ENCODE data around the gene GPC6.

GRCh38 chr13:94030415-94031119 is 804.0 kb downstream of the GPC6 start:
- TF ChIP-seq, protein P1, sequence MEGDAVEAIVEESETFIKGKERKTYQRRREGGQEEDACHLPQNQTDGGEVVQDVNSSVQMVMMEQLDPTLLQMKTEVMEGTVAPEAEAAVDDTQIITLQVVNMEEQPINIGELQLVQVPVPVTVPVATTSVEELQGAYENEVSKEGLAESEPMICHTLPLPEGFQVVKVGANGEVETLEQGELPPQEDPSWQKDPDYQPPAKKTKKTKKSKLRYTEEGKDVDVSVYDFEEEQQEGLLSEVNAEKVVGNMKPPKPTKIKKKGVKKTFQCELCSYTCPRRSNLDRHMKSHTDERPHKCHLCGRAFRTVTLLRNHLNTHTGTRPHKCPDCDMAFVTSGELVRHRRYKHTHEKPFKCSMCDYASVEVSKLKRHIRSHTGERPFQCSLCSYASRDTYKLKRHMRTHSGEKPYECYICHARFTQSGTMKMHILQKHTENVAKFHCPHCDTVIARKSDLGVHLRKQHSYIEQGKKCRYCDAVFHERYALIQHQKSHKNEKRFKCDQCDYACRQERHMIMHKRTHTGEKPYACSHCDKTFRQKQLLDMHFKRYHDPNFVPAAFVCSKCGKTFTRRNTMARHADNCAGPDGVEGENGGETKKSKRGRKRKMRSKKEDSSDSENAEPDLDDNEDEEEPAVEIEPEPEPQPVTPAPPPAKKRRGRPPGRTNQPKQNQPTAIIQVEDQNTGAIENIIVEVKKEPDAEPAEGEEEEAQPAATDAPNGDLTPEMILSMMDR (IDR thresholded peaks at IDR 0.05; ENCODE audit: insufficient read depth, low read length, poor library complexity, severe bottlenecking), result no peak
- TF ChIP-seq EZH2phosphoT487 (conservative IDR thresholded peaks at IDR 0.05; ENCODE audit: low read length), result no peak
